GM21528 (cell line): ENCODE results near the gene DSC1.

Source experiments
- ATAC-seq: cut with Tn5 transposase; IDR thresholded peaks from one replicate; pipeline ENCODE4 v1.9.1; 2021; ENCODE audit warnings: mild to moderate bottlenecking, moderate library complexity; ENCODE audit not compliant: unreplicated experiment, low FRiP score

The DSC1 gene

GRCh38 chr18:31112804-31113203 lies 49.9 kb downstream of the DSC1 start:
- no peak for ATAC-seq

- no peak for ATAC-seq
Observed at GRCh38 chr18:31105733-31106132, 56.9 kb downstream of the DSC1 start.

DNA sequence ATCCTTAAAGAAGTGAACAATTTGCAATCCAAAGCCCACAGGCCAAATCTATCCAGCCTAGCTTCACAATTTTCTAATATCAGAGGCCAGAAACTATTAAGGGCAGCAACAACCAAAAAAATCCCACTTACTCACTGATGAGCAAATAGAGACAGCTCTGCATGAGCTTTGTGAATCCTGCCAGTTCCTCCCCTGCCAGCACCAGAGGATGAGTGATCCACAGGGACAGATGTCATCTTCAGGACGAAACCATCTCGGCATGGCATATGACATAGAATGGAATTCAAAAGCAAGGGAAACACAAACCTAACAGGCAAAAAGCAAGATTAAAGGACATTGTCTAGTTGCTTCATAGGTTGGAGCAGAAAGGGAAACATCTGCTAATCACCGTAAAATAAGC lies 58.2 kb downstream of the DSC1 start:
- no peak for ATAC-seq

DNA sequence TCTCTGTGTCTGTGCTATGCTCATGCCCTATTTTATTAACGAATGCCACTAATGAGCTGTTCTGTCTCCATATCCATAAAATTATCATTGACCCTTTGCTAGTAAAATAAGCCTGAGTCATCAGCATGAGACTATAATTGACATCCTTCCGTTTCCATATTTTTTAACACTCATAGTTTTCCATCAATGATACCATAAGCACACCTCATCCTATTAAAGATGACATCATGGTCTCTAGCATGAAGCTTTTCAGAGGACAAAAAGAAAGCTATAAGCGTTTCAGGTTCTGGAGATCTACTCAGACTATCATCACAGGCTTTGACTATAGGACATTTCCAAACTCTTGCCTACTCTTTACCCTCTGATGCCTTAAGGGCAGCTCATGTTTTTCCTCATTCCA lies 59.2 kb downstream of the DSC1 start:
- no peak for ATAC-seq

- no peak for ATAC-seq
Observed at GRCh38 chr18:31102941-31103340, 59.7 kb downstream of the DSC1 start.

GRCh38 chr18:31102025-31102684 lies 60.5 kb downstream of the DSC1 start, which contains the start of gene DSC2:
Gene DSC2, minus strand, starts transcription at chr18:31102421. Its CDS starts 450 bp downstream, at chr18:31101971.
- ATAC-seq = no peak

DNA sequence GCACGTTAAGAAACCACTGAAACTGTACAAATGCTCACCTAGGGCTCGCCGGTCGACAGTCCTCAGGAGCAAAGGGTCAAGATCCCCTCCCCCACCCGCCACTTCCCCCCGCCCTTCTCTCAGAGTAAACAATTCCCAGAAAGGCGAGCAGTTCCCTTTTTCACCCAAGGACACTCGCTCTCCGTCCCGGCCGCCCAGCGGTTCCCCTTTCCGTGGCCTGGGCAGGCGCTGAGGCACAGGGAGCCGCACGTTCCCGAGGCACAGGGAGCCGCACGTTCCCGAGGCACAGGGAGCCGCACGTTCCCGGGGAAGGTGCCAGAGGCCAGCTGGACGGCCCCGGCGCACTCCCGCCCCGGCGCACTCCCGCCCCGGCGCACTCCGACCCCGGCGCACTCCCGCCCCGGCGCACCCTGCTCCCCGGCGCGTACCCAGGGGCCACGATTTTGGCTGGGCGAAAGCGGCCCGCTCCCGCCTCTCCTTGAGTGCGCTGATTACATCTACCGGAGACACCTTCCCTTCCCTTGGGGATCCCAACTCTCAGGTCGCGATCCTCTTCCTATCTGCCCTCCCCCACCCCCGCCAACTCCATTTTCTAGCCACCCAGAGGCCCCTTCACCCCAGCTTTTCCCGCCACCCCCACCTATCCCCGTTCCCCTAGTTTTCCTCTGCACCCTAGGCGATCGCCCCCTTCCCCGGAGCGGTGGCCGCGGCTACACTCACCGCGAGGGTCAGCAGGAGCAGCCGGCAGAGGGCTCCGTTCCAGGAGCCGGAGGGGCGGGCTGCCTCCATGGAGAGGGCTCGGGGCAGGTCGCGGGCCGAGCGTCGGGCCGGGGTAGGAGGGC lies 61.3 kb downstream of the DSC1 start:
- no peak for ATAC-seq

GRCh38 chr18:31100436-31101182 lies 62.0 kb downstream of the DSC1 start:
- no peak for ATAC-seq

GRCh38 chr18:31099450-31100230 lies 63.0 kb downstream of the DSC1 start:
- ATAC-seq = no peak

DNA sequence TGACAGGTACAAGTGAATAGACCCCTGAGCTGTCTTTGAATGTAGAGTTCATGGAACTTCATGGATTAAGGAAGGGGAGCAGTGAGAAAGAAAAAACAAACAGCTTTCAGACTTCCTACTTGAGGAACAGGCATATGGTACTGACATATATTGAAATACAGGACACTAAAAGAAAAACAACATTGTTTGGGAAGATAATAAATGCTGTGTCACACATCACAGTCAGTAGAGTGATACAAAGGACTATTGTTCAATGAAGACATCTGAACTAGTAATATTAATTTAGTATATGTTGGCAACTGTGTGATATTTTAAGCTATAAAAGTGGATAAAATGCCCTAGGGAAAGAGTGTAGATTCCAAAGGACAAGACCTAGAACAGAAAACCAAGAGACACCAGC lies 63.8 kb downstream of the DSC1 start:
- ATAC-seq = no peak

- ATAC-seq = no peak
Observed at GRCh38 chr18:31097666-31098065, 65.0 kb downstream of the DSC1 start.

- ATAC-seq = no peak
Observed at GRCh38 chr18:31093880-31094279, 68.8 kb downstream of the DSC1 start.

- ATAC-seq = no peak
Observed at GRCh38 chr18:31093294-31093693, 69.4 kb downstream of the DSC1 start.

GRCh38 chr18:31091350-31091749 lies 71.3 kb downstream of the DSC1 start:
- ATAC-seq = no peak

DNA sequence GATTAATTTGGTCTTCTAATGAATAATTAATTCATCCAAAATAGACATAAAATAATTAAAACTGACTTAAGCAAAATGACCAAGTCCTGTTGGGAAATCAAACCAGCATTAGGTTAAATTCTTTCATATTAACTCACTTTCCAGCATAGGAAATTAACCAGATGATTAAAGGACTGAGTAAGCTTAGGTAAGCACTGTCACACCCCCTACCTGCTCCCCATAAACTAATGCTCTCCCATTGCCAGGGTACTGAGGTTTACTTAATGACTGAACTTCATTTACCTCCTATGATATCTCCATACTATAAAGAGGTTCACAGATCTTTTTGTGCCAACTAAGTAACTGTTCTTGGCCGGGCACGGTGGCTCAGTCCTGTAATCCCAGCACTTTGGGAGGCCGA lies 74.1 kb downstream of the DSC1 start:
- ATAC-seq = no peak

GRCh38 chr18:31079973-31080372 lies 82.7 kb downstream of the DSC1 start:
- no peak for ATAC-seq
